ENCODE measurements around the gene WDR17.

DNA sequence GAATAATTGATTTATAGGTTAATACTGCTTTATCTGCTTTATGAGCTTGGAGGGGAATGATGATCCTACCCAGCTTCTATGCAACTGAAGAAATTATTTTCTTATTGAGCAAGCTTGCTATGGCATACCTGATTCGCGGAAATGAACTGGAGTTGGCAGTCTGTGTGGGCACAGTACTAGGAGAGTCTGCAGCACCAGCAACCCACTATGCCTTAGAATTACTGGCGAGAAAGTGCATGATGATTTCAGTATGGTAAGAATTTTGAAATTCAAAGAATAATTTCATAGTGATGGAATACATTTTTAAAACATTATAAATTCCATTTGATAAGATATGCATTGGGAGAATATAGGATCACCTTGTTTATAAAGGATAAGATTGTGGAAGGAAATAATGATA, 97.4 kb downstream of the WDR17 start:
- TF ChIP-seq EZH2 (IDR thresholded peaks at IDR 0.05; ENCODE audit: borderline replicate concordance, low read length) = no peak
- TF ChIP-seq, protein P1, sequence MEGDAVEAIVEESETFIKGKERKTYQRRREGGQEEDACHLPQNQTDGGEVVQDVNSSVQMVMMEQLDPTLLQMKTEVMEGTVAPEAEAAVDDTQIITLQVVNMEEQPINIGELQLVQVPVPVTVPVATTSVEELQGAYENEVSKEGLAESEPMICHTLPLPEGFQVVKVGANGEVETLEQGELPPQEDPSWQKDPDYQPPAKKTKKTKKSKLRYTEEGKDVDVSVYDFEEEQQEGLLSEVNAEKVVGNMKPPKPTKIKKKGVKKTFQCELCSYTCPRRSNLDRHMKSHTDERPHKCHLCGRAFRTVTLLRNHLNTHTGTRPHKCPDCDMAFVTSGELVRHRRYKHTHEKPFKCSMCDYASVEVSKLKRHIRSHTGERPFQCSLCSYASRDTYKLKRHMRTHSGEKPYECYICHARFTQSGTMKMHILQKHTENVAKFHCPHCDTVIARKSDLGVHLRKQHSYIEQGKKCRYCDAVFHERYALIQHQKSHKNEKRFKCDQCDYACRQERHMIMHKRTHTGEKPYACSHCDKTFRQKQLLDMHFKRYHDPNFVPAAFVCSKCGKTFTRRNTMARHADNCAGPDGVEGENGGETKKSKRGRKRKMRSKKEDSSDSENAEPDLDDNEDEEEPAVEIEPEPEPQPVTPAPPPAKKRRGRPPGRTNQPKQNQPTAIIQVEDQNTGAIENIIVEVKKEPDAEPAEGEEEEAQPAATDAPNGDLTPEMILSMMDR (conservative IDR thresholded peaks at IDR 0.05 in 1 of 2, IDR thresholded peaks at IDR 0.05 in 1 of 2; ENCODE audit: extremely low read depth in 1 of 2, insufficient read depth in 1 of 2, low read depth in 1 of 2, low read length in 2 of 2) = no peak

All from mammary epithelial cell (primary cell).